CD4-positive, alpha-beta T cell (primary cell): ENCODE data around the gene RHOC. TPM values are rescaled to one million over a fixed set of nuclear protein-coding genes. Genes with fewer than 3 reads are reported as not detected.

ENCODE experiments used
- ATAC-seq: fragments of 200-7000 bp; cut with Tn5 transposase; one replicate; pipeline ENCODE4 v1.10.0; 2022; ENCODE audit warnings: mild to moderate bottlenecking; ENCODE audit not compliant: poor library complexity
- CTCF ChIA-PET: fragments of 350-600 bp; sonication (Branson Sonifier 250); formaldehyde crosslinking; loops from one replicate; lab custom pipeline; 2021; ENCODE audit warnings: antibody characterized with exemption, inconsistent platforms; lab: Charles Lee
- POLR2A ChIA-PET: fragments of 350-600 bp; sonication (Branson Sonifier 250); formaldehyde crosslinking; loops from one replicate; lab custom pipeline; 2021; ENCODE audit warnings: antibody characterized with exemption, inconsistent platforms; lab: Charles Lee
- DNase-seq, 14 experiments: peaks; one replicate each; pipeline ENCODE4 v3.0.0-alpha.2; 2013 to 2020; ENCODE audit warnings: mixed read lengths in 2 of 14
- H3K27ac ChIP-seq, 2 donors: one replicate each; pipeline versions ENCODE4 v1.5.1 to v1.7.0; 2013; ENCODE audit warnings: low read length in 2 of 2, low read depth in 1 of 2, mild to moderate bottlenecking in 1 of 2
- H3K27me3 ChIP-seq, 2 experiments: 1 replicate in 1 of 2; 2 replicates in 1 of 2; pipeline versions ENCODE4 v1.6.1 to v1.7.0; 2013; ENCODE audit warnings: low read length in 2 of 2, control low read depth in 1 of 2, mild to moderate bottlenecking in 1 of 2, moderate library complexity in 1 of 2; ENCODE audit not compliant: insufficient read depth in 2 of 2, control insufficient read depth in 1 of 2
- H3K36me3 ChIP-seq: one replicate; pipeline ENCODE4 v1.6.1; 2013; ENCODE audit warnings: low read length, control low read depth; ENCODE audit not compliant: insufficient read depth
- H3K4me1 ChIP-seq: one replicate; pipeline ENCODE4 v1.6.1; 2013; ENCODE audit warnings: low read length, control low read depth; ENCODE audit not compliant: insufficient read depth
- H3K4me3 ChIP-seq: one replicate; pipeline ENCODE4 v1.5.1; 2013; ENCODE audit warnings: mild to moderate bottlenecking, low read length, moderate library complexity
- H3K9me3 ChIP-seq, 2 experiments: 1 replicate in 1 of 2; 2 replicates in 1 of 2; pipeline versions ENCODE4 v1.6.1 to v1.7.0; 2013; ENCODE audit warnings: low read length in 2 of 2, mild to moderate bottlenecking in 2 of 2, control low read depth in 1 of 2, moderate library complexity in 1 of 2; ENCODE audit not compliant: control insufficient read depth in 1 of 2, insufficient read depth in 1 of 2
- H3K27ac Mint-ChIP-seq: one replicate; pipeline ENCODE4 v1.8.0; 2020; ENCODE audit warnings: mixed read lengths
- H3K27me3 Mint-ChIP-seq: one replicate; pipeline ENCODE4 v1.8.0; 2021; ENCODE audit warnings: mixed read lengths
- H3K36me3 Mint-ChIP-seq: one replicate; pipeline ENCODE4 v1.8.0; 2021; ENCODE audit warnings: low read depth, mixed read lengths
- H3K4me1 Mint-ChIP-seq: one replicate; pipeline ENCODE4 v1.8.0; 2021; ENCODE audit warnings: low read depth, mixed read lengths
- H3K4me3 Mint-ChIP-seq: one replicate; pipeline ENCODE4 v1.8.0; 2020; ENCODE audit warnings: mild to moderate bottlenecking, mixed read lengths
- H3K9me3 Mint-ChIP-seq: one replicate; pipeline ENCODE4 v1.8.0; 2020; ENCODE audit warnings: mixed read lengths
- intact Hi-C, 2 experiments: fragments of 100-400 bp; cut with DNase I in 1 of 2; cut with micrococcal nuclease in 1 of 2; formaldehyde crosslinking; loops; one replicate each; pipeline versions ENCODE4 v1.15.1 to v1.9.0; 2023 to 2025; cut with DNase I, micrococcal nuclease
- total RNA-seq, 174 experiments: library from RNA in 2 of 174; stranded (reverse) in 2 of 174; gene quantifications; one replicate each; pipeline ENCODE4 v1.2.3 and lab custom pipeline; 2021 to 2026
- TF ChIP-seq, protein P1 (sequence below): fragments of 200-600 bp; IDR thresholded peaks from one replicate; pipeline ENCODE4 v1.8.0; 2022; ENCODE audit warnings: antibody characterized with exemption, mild to moderate bottlenecking

RHOC gene
- total RNA-seq, 2 experiments from 2014 or later = 11.9 to 12.7 TPM

DNA sequence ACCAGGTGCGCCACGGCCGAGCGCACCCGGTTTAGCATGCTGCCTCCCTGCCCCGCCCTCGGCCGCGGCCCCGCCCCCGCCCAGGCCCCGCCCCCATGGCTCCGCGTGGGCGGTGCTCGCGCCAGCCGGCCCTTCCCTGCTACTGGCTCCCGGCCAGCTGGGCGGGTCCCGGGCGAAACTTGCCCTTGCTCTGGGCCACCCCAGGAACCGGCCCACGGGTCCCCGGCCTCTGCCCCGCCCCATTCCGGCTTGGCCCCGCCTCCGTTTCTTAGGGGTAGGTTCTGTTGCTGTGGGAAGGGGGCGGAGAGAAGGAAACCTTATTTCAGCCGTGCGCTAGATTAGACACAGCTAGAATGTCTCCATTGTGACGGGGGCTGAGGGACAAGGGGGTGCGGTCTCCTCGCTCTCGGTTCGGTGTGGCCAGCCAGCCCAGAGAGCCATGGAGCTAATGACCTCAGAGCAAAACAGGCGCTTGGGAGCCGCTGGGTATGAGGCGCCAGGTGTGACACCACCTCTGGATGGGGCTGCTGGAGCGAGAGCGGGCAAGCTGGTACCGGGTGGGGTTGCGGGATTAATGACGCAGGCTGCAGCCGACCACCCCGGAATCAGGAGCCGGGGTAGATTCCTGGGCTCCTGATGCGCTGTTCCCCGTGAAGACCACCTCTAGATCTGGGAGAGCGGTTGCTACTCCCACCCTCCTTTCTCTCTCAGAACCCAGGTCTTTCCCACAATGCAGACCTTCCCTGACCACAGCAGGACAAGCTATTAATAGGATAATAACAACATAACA, 8.5 kb upstream of the RHOC start, which contains the start of gene PPM1J:
Gene PPM1J, minus strand, starts transcription at position 69 of the 790 bp plus-strand sequence. Its CDS starts 31 bp downstream, at position 38.
- H3K9me3 ChIP-seq = peaks cover 0 to 5% of the 10 kb centered on the region in 2 experiments
- ChIA-PET POLR2A (interaction anchor here (0.7 to 3.6 kb wide), 12 partner anchors 9 to 1097 kb away, joined by 3 to 46 read pairs (median 4); partner anchors contain the start of genes CAPZA1, LRIG2, MAGI3 and MOV10), CTCF (interaction anchor here (0.6 to 4.0 kb wide), 13 partner anchors 11 to 1097 kb away, joined by 3 to 23 read pairs (median 3); partner anchors contain the start of genes LRIG2, MOV10 and RSBN1)
- peaks cover 37% of the 10 kb centered on the region for H3K4me1 ChIP-seq
- peak within 1 kb of the TSS; percentile 69 for H3K4me3 ChIP-seq
- peak within 1 kb of the TSS; percentile 81 for H3K27ac Mint-ChIP-seq
- H3K27me3 Mint-ChIP-seq = peaks cover 35% of the 10 kb centered on the region
- H3K27ac ChIP-seq = peak within 1 kb of the TSS in 1 of 2 donors; percentile 39
- H3K27me3 ChIP-seq = peaks cover 15 to 22% of the 10 kb centered on the region in 2 experiments
- intact Hi-C loops = loop anchor here (1.0 to 10.0 kb wide), 11 partner anchors 89 to 1099 kb away; partner anchors contain the start of genes LRIG2 (in 2 of the 2), CAPZA1 (in 1 of the 2), RSBN1 (in 1 of the 2) and SLC16A1 (in 1 of the 2)
- peak within 1 kb of the TSS; percentile 89 for H3K4me3 Mint-ChIP-seq
- no peaks in the 10 kb centered on the region for H3K36me3 Mint-ChIP-seq
- DNase-seq (peak; percentile 91 to 99 (median 96)), ATAC-seq (peak; percentile 84)
- no peaks in the 10 kb centered on the region for H3K36me3 ChIP-seq
- peaks cover 24% of the 10 kb centered on the region for H3K4me1 Mint-ChIP-seq
- no peaks in the 10 kb centered on the region for H3K9me3 Mint-ChIP-seq
- TF ChIP-seq, protein P1, sequence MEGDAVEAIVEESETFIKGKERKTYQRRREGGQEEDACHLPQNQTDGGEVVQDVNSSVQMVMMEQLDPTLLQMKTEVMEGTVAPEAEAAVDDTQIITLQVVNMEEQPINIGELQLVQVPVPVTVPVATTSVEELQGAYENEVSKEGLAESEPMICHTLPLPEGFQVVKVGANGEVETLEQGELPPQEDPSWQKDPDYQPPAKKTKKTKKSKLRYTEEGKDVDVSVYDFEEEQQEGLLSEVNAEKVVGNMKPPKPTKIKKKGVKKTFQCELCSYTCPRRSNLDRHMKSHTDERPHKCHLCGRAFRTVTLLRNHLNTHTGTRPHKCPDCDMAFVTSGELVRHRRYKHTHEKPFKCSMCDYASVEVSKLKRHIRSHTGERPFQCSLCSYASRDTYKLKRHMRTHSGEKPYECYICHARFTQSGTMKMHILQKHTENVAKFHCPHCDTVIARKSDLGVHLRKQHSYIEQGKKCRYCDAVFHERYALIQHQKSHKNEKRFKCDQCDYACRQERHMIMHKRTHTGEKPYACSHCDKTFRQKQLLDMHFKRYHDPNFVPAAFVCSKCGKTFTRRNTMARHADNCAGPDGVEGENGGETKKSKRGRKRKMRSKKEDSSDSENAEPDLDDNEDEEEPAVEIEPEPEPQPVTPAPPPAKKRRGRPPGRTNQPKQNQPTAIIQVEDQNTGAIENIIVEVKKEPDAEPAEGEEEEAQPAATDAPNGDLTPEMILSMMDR = no peak

DNA sequence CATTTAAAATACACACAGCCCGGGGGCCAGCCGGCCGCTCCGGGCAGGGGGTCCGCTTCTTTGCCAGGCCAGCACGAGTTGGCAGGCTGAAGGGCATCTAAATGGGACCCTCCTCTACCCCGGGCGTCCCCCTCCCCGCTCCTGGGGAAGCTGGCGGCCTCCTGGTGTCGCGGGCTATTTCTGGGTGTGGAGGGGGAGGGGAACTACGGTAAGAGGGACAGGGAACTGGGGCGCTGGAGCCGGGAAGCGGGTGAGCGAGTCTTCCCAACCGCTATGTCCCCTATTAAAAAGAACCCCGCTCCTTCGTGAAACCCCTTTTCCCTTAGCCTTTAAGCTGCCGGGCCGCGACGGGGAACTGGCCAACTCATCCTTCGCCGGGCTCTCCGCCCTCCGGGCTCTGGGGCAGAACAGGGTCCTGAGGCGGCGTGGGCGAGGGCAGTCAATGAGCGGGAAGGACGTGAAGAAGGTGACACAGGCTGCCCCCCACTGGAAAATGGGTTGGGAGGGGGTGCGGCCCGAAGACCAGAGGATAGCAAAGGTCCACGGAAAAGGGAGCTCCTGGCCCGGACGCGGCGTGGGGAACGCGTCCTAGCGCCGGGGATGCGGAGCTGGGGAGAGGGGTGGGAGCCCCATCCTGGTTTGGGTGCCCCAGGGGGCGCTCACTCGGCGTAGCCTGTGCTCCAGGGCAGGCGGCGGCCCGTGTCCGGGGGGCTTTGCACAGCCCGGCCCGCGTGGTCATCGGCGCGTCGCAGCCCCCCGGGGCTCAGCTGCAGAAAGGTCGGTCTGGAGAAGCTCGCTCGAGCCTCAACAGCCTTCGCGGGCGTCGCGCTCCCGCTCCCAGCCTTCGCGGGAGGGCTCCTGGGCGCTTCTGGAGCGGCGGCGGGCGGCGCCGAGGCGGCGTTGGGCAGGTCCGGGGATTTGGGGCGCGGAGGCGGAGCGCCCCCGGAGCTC, 7.7 kb upstream of the RHOC start:
- peak overlapping the region; percentile 85 for H3K4me3 Mint-ChIP-seq
- no peaks in the 10 kb centered on the region for H3K9me3 Mint-ChIP-seq
- CTCF ChIA-PET = interaction anchor here (0.6 to 4.0 kb wide), 10 partner anchors 10 to 1098 kb away, joined by 3 to 23 read pairs (median 6); partner anchors contain the start of genes LRIG2, MOV10 and RSBN1
- Histone ChIP-seq H3K36me3 (no peaks in the 10 kb centered on the region), H3K27me3 (peaks cover 15% of the 10 kb centered on the region in 2 experiments), H3K9me3 (peaks cover 0 to 5% of the 10 kb centered on the region in 2 experiments), H3K4me1 (peaks cover 37% of the 10 kb centered on the region), H3K4me3 (peak overlapping the region; percentile 58), H3K27ac (no peak overlapping the region)
- ATAC-seq = peak; percentile 3
- no peaks in the 10 kb centered on the region for H3K36me3 Mint-ChIP-seq
- POLR2A ChIA-PET = interaction anchor here (0.7 to 3.6 kb wide), 12 partner anchors 8 to 1098 kb away, joined by 3 to 46 read pairs (median 4); partner anchors contain the start of genes CAPZA1, LRIG2, MAGI3 and MOV10
- peaks cover 24% of the 10 kb centered on the region for H3K4me1 Mint-ChIP-seq
- peaks cover 26% of the 10 kb centered on the region for H3K27me3 Mint-ChIP-seq
- peak in 2 of 14 experiments; percentile 28 to 48 for DNase-seq
- intact Hi-C loops = loop anchor here (5.0 to 10.0 kb wide), 6 partner anchors 97 to 1100 kb away; partner anchors contain the start of genes CAPZA1 (in 1 of the 2), RSBN1 (in 1 of the 2), SLC16A1 (in 1 of the 2) and ST7L (in 1 of the 2)
- TF ChIP-seq, protein P1 = peak; percentile 17
- H3K27ac Mint-ChIP-seq = no peak overlapping the region
